Hematopoietic multipotent progenitor cell treated with erythropoietin and hydrocortisone succinate and interleukin-3 and kit ligand, for 6 days (in vitro differentiated cells): Measurements from ENCODE around the gene FTH1.
"Not testable (repeated sequence)": the region's sequence is repeated elsewhere in the genome, so short reads cannot be mapped to it uniquely, and the experiment has no call there.

Source experiments
- DNase-seq: peaks from one replicate; pipeline ENCODE4 v3.0.0-alpha.2; 2015

FTH1 gene

GRCh38 chr11:61967116-61967923, at the start of gene FTH1:
FTH1 (minus strand) TSS chr11:61967634; CDS start chr11:61967425, 209 bp downstream.
- peak; percentile 94 for DNase-seq

- no peak for DNase-seq
These were observed 48.2 kb upstream of the FTH1 start for GRCh38 chr11:62015615-62016014.

GRCh38 chr11:62013537-62014476, 46.4 kb upstream of the FTH1 start:
- DNase-seq, result no peak

GRCh38 chr11:62012832-62013461, 45.5 kb upstream of the FTH1 start:
- DNase-seq, result peak; percentile 15

GRCh38 chr11:62012451-62012831, 45.0 kb upstream of the FTH1 start:
- DNase-seq, result no peak

GRCh38 chr11:62011881-62012280, 44.4 kb upstream of the FTH1 start:
- DNase-seq, result no peak

GRCh38 chr11:62010935-62011528, 43.6 kb upstream of the FTH1 start:
- DNase-seq, result no peak

GRCh38 chr11:62008193-62008592, 40.8 kb upstream of the FTH1 start:
- DNase-seq, result no peak

GRCh38 chr11:62004473-62004872, 37.0 kb upstream of the FTH1 start:
- DNase-seq, result no peak

- DNase-seq, result not testable (repeated sequence)
These were observed 34.8 kb upstream of the FTH1 start for GRCh38 chr11:62002283-62002682.

- peak; percentile 53 for DNase-seq
These were observed 34.2 kb upstream of the FTH1 start for GRCh38 chr11:62001450-62002191.

- DNase-seq, result no peak
These were observed 33.4 kb upstream of the FTH1 start for GRCh38 chr11:62000539-62001446.

GRCh38 chr11:61999141-61999975, 31.9 kb upstream of the FTH1 start:
- no peak for DNase-seq

- DNase-seq, result no peak
These were observed 29.5 kb upstream of the FTH1 start for GRCh38 chr11:61996933-61997332.

- no peak for DNase-seq
These were observed 27.5 kb upstream of the FTH1 start for GRCh38 chr11:61994981-61995380.

- no peak for DNase-seq
These were observed 18.4 kb upstream of the FTH1 start for GRCh38 chr11:61985869-61986268.

- no peak for DNase-seq
These were observed 16.0 kb upstream of the FTH1 start for GRCh38 chr11:61983419-61983818.

GRCh38 chr11:61980783-61981541, 13.5 kb upstream of the FTH1 start:
- DNase-seq, result no peak
